GM23338 (cell line): ENCODE data around the gene ZNF784.
A peak's percentile ranks its signal among the peaks of the same experiment; 100 is the strongest.

Source experiments
- CREB1 ChIP-seq: fragments of 250-450 bp; sonication (Bioruptor Pico); IDR thresholded peaks from 2 replicates; pipeline ENCODE4 v1.5.0; 2020; ENCODE audit warnings: low read depth, mild to moderate bottlenecking, moderate library complexity
- CTCF ChIP-seq, 2 experiments: fragments of 200-600 bp in 1 of 2; sonication (generic) in 1 of 2; conservative IDR thresholded peaks; 2 replicates each; pipeline versions ENCODE4 v1.5.1 to v1.6.1; 2016 to 2017; ENCODE audit warnings: antibody characterized with exemption in 2 of 2, low read depth in 2 of 2, mild to moderate bottlenecking in 2 of 2, moderate library complexity in 1 of 2
- ETS1 ChIP-seq: IDR thresholded peaks from 2 replicates; pipeline ENCODE4 v1.6.1; 2016; ENCODE audit warnings: antibody characterized with exemption
- EZH2 ChIP-seq: fragments of 200-600 bp; sonication (generic); IDR thresholded peaks from one replicate; pipeline ENCODE4 v1.8.0; 2017; ENCODE audit warnings: antibody characterized with exemption, mild to moderate bottlenecking, low read depth; ENCODE audit not compliant: unreplicated experiment
- EZH2phosphoT487 ChIP-seq: fragments of 200-600 bp; sonication (generic); IDR thresholded peaks from one replicate; pipeline ENCODE4 v1.8.1; 2018; ENCODE audit warnings: antibody characterized with exemption; ENCODE audit not compliant: unreplicated experiment
- JUNB ChIP-seq: IDR thresholded peaks from one replicate; pipeline ENCODE4 v1.6.1; 2016; ENCODE audit warnings: antibody characterized with exemption; ENCODE audit not compliant: unreplicated experiment
- NANOG ChIP-seq: IDR thresholded peaks from 2 replicates; pipeline ENCODE4 v1.6.1; 2016; ENCODE audit warnings: antibody characterized with exemption, borderline replicate concordance
- POLR2AphosphoS5 ChIP-seq: IDR thresholded peaks from 2 replicates; pipeline ENCODE4 v1.6.1; 2016; ENCODE audit warnings: antibody characterized with exemption, low read depth
- REST ChIP-seq: IDR thresholded peaks from one replicate; pipeline ENCODE4 v1.6.1; 2018; ENCODE audit warnings: antibody characterized with exemption; ENCODE audit not compliant: unreplicated experiment
- STAT1 ChIP-seq: IDR thresholded peaks from one replicate; pipeline ENCODE4 v1.6.1; 2016; ENCODE audit warnings: antibody characterized with exemption; ENCODE audit not compliant: unreplicated experiment
- ZNF331 ChIP-seq: fragments of 250-450 bp; sonication (Bioruptor Pico); IDR thresholded peaks from 2 replicates; pipeline ENCODE4 v1.5.0; 2020; ENCODE audit warnings: low read depth, mild to moderate bottlenecking, moderate library complexity

GRCh38 chr19:55605637-55606470, 18.5 kb downstream of the ZNF784 start, which contains the start of gene ZNF865:
- TF ChIP-seq CTCF (conservative IDR thresholded peaks at IDR 0.05; ENCODE audit: low read depth in 2 of 2) (peak; percentile 72 to 83), EZH2phosphoT487 (no peak), POLR2AphosphoS5 (peak; percentile 24; the same call in 1 of the 2 replicates), JUNB (no peak), CREB1 (0 out of 2 replicates have a peak, but pooled peaks have one; percentile 10), ZNF331 (CRISPR knock-in tag) (no peak), EZH2 (no peak), NANOG (no peak), ETS1 (no peak), REST (no peak), STAT1 (no peak)
